Adrenal gland (tissue), 12 donors: Measurements from ENCODE around the gene SLC25A21. TPM values are rescaled to one million over a fixed set of nuclear protein-coding genes. Genes with fewer than 3 reads are reported as not detected.

Experiments used
- DNase-seq, 7 donors: peaks; one replicate each; pipeline ENCODE4 v3.0.0-alpha.2; 2019 to 2020
- H3K27ac ChIP-seq, 5 donors: fragments of 200-600 bp; sonication (generic) in 4 of 5; 1 replicate in 3 of 5; 2 replicates in 2 of 5; pipeline versions ENCODE4 v1.5.1 to v1.8.0; 2016 to 2020; ENCODE audit warnings: mild to moderate bottlenecking in 1 of 5
- H3K27me3 ChIP-seq: fragments of 200-600 bp; 2 replicates; pipeline ENCODE4 v1.8.0; 2021
- H3K36me3 ChIP-seq, 2 donors: fragments of 200-600 bp; replicated peaks in 1 of 2; 1 replicate in 1 of 2; 2 replicates in 1 of 2; pipeline versions ENCODE4 v1.5.1 to v1.8.0; 2018 to 2022
- H3K4me1 ChIP-seq, 2 donors: fragments of 200-600 bp; replicated peaks in 1 of 2; 1 replicate in 1 of 2; 2 replicates in 1 of 2; pipeline versions ENCODE4 v1.5.1 to v1.8.0; 2018 to 2021
- H3K4me3 ChIP-seq, 4 donors: fragments of 200-600 bp; sonication (generic) in 3 of 4; one replicate each; pipeline ENCODE4 v1.5.1; 2016 to 2018
- H3K9me3 ChIP-seq, 3 donors: fragments of 200-600 bp; sonication (generic) in 1 of 3; replicated peaks in 1 of 3; 1 replicate in 2 of 3; 2 replicates in 1 of 3; pipeline versions ENCODE4 v1.5.1 to v1.8.0; 2016 to 2021
- CTCF ChIP-seq, 6 experiments: fragments of 450-650 bp in 4 of 6; fragments of 200-600 bp in 2 of 6; sonication (generic) in 1 of 6; IDR thresholded peaks; 1 replicate in 5 of 6; 2 replicates in 1 of 6; pipeline versions ENCODE4 v1.5.1 to v1.8.0; 2016 to 2021; ENCODE audit warnings: antibody characterized with exemption in 6 of 6, mild to moderate bottlenecking in 2 of 6, moderate library complexity in 1 of 6
- POLR2A ChIP-seq, 2 donors: fragments of 450-650 bp; IDR thresholded peaks; one replicate each; pipeline ENCODE4 v1.6.1; 2017; ENCODE audit warnings: antibody characterized with exemption in 2 of 2, mild to moderate bottlenecking in 2 of 2, moderate library complexity in 1 of 2
- WGBS, 4 donors: extraction: QIAGEN DNeasy Blood & Tissue Kit in 2 of 4; methylation state at CpG; one replicate each; pipeline versions ENCODE4 v1.1.5 to v1.1.7; 2013 to 2017; 5-methylcytosine and 5-hydroxymethylcytosine counted together
- intact Hi-C, 2 donors: fragments of 100-400 bp; cut with DNase I; formaldehyde crosslinking; loops; one replicate each; pipeline versions ENCODE4 v1.14.1 to v1.15.0; 2022 to 2023
- polyA plus RNA-seq, 3 donors: library from polyadenylated mRNA; stranded (reverse); fragments of 200-250 nt in 2 of 3; fragments of 350-450 nt in 1 of 3; fragmentation: Illumina TruSeq in 1 of 3; extraction: RNeasy Lipid Tissue Mini Kit (QIAGEN cat#74804) in 1 of 3; gene quantifications; one replicate each; pipeline ENCODE4 v1.2.3, GENCODE V29; 2013 to 2014
- total RNA-seq, 9 donors: library from RNA; depleted of rRNA in 4 of 9; stranded (reverse); fragments of >200 nt in 4 of 9; fragments of 120-200 nt in 1 of 9; fragmentation: NEBNext Ultra II Directional in 1 of 9; extraction: Animal tissue kit (Norgen Biotek cat#: 25700) in 1 of 9; gene quantifications; one replicate each; pipeline versions ENCODE4 v1.1.0 to v1.2.4, GENCODE V29; 2013 to 2023
- donor health status: healthy with polysubstance abuse.
- donor health status: Bipolar disorder and iron deficiency.
- donor health status: DM: yes; HTN: yes; CAD: no.
- donor health status: DM: no; HTN: no; CAD: no.
- donor health status: DM: no; HTN: no; CAD: no.
- donor health status: DM: yes; HTN: yes; CAD: no.

Gene SLC25A21
- total and polyA plus RNA-seq, 12 donors: 0.14 to 3.8 (median 0.56) TPM

- no peak for DNase-seq
- H3K4me3 ChIP-seq: no peak overlapping the region
- no peak overlapping the region for H3K27ac ChIP-seq
- no peaks in the 10 kb centered on the region for H3K4me1 ChIP-seq
- H3K9me3 ChIP-seq: no peaks in the 10 kb centered on the region
- intact Hi-C loops: no loop called here
- 57 to 66% (median 62%) methylated on average over 6 of the region's 6 CpGs for whole genome bisulfite sequencing, 4 donors
- H3K27me3 ChIP-seq: peaks cover 22% of the 10 kb centered on the region
- TF ChIP-seq POLR2A (IDR thresholded peaks at IDR 0.05) (no peak), CTCF (IDR thresholded peaks at IDR 0.05) (no peak)
- H3K36me3 ChIP-seq: no peaks in the 10 kb centered on the region
Measured at GRCh38 chr14:36675581-36675980, 496.8 kb downstream of the SLC25A21 start.

GRCh38 chr14:36674659-36675058 is 497.7 kb downstream of the SLC25A21 start:
- intact Hi-C loops: no loop called here
- H3K36me3 ChIP-seq: no peaks in the 10 kb centered on the region
- peaks cover 25% of the 10 kb centered on the region for H3K27me3 ChIP-seq
- 66 to 83% (median 75%) methylated on average over 3 of the region's 3 CpGs for WGBS, 4 donors
- H3K4me3 ChIP-seq: no peak overlapping the region
- no peaks in the 10 kb centered on the region for H3K9me3 ChIP-seq
- H3K4me1 ChIP-seq: no peaks in the 10 kb centered on the region
- TF ChIP-seq CTCF (IDR thresholded peaks at IDR 0.05): no peak
- TF ChIP-seq POLR2A (IDR thresholded peaks at IDR 0.05): no peak
- H3K27ac ChIP-seq: no peak overlapping the region
- no peak for DNase-seq

- Histone ChIP-seq H3K4me1 (no peaks in the 10 kb centered on the region), H3K9me3 (no peaks in the 10 kb centered on the region), H3K27ac (no peak overlapping the region), H3K36me3 (no peaks in the 10 kb centered on the region), H3K4me3 (no peak overlapping the region), H3K27me3 (peaks cover 43% of the 10 kb centered on the region)
- no peak for DNase-seq
- WGBS, 4 donors: 77 to 82% (median 80%) methylated on average over 4 of the region's 4 CpGs
- intact Hi-C loops: no loop called here
- TF ChIP-seq CTCF (IDR thresholded peaks at IDR 0.05): no peak
- TF ChIP-seq POLR2A (IDR thresholded peaks at IDR 0.05): no peak
Measured at GRCh38 chr14:36672095-36672494, 500.3 kb downstream of the SLC25A21 start.

- 53 to 59% (median 57%) methylated on average over 3 of the region's 3 CpGs for WGBS, 4 donors
- Histone ChIP-seq H3K27ac (no peak overlapping the region), H3K9me3 (no peaks in the 10 kb centered on the region), H3K27me3 (peaks cover 47% of the 10 kb centered on the region), H3K4me3 (no peak overlapping the region), H3K4me1 (peaks cover 0 to 6% of the 10 kb centered on the region in 2 donors), H3K36me3 (no peaks in the 10 kb centered on the region)
- TF ChIP-seq CTCF (IDR thresholded peaks at IDR 0.05) (no peak), POLR2A (IDR thresholded peaks at IDR 0.05) (no peak)
- DNase-seq: no peak
- intact Hi-C loops: no loop called here
Measured at GRCh38 chr14:36671149-36671548, 501.3 kb downstream of the SLC25A21 start.
